IMR-90 (cell line): ENCODE measurements around the gene KDF1.

ENCODE experiments used
- BHLHE40 ChIP-seq: fragments of 150-350 bp; IDR thresholded peaks from 2 replicates; pipeline ENCODE4 v1.6.1; 2016; ENCODE audit warnings: mild to moderate bottlenecking, low read depth, low read length
- CEBPB ChIP-seq: IDR thresholded peaks from 2 replicates; pipeline ENCODE4 v1.6.1; 2012; ENCODE audit warnings: low read depth, low read length, improper control_type of control experiment
- FOS ChIP-seq: fragments of 150-350 bp; IDR thresholded peaks from 2 replicates; pipeline ENCODE4 v1.6.1; 2016; ENCODE audit warnings: low read depth, low read length
- MAFK ChIP-seq: IDR thresholded peaks from 2 replicates; pipeline ENCODE4 v1.6.1; 2012; ENCODE audit warnings: low read depth, low read length, improper control_type of control experiment
- NFE2L2 ChIP-seq: fragments of 150-350 bp; IDR thresholded peaks from 2 replicates; pipeline ENCODE4 v1.6.1; 2016; ENCODE audit warnings: low read depth, mild to moderate bottlenecking, low read length
- POLR2A ChIP-seq: IDR thresholded peaks from 2 replicates; pipeline ENCODE4 v1.6.1; 2012; ENCODE audit warnings: mild to moderate bottlenecking, low read depth, low read length
- RAD21 ChIP-seq: IDR thresholded peaks from 2 replicates; pipeline ENCODE4 v1.6.1; 2012; ENCODE audit warnings: low read length, improper control_type of control experiment
- RCOR1 ChIP-seq: IDR thresholded peaks from 2 replicates; pipeline ENCODE4 v1.6.1; 2012; ENCODE audit warnings: mild to moderate bottlenecking, low read length, improper control_type of control experiment; ENCODE audit not compliant: insufficient replicate concordance
- SMC3 ChIP-seq: fragments of 150-350 bp; IDR thresholded peaks from 2 replicates; pipeline ENCODE4 v1.6.1; 2016; ENCODE audit warnings: low read depth, mild to moderate bottlenecking, antibody characterized with exemption, low read length, moderate library complexity
- TF ChIP-seq, protein P1 (sequence below): conservative IDR thresholded peaks from 2 replicates; pipeline ENCODE4 v1.5.1; 2012; ENCODE audit warnings: mild to moderate bottlenecking, low read depth, low read length, improper control_type of control experiment
- TF ChIP-seq, protein P2 (sequence below): fragments of 150-350 bp; IDR thresholded peaks from 2 replicates; pipeline ENCODE4 v1.6.1; 2016; ENCODE audit warnings: low read depth, mild to moderate bottlenecking, low read length, moderate library complexity, borderline replicate concordance
- TF ChIP-seq, protein P3 (sequence below): fragments of 150-350 bp; IDR thresholded peaks from 2 replicates; pipeline ENCODE4 v1.6.1; 2017; ENCODE audit warnings: mild to moderate bottlenecking, antibody characterized with exemption, low read length, low read depth

DNA sequence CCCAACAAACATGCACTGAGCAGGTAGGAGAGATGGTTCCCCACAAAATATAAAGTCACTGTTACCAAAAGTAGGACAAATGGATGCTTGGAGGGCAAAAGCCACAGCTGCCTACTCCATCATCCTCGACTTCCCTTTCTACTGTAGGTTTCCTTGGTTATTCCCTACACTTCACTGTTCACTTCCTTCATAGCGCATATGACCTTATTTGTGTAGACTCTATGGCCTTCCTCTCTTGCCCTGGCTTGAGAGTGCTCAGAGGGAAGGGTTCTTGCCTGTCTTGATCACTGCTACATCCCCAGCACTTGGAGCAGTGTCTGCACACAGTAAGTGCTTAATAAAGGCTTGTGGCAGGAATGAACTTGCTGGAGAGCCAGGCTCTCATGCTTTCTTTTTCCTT is 18.6 kb upstream of the KDF1 start:
- TF ChIP-seq POLR2A (no peak), SMC3 (no peak), FOS (no peak), CEBPB (no peak), NFE2L2 (no peak), RAD21 (no peak), RCOR1 (no peak), MAFK (no peak), BHLHE40 (no peak)
- TF ChIP-seq, protein P1, sequence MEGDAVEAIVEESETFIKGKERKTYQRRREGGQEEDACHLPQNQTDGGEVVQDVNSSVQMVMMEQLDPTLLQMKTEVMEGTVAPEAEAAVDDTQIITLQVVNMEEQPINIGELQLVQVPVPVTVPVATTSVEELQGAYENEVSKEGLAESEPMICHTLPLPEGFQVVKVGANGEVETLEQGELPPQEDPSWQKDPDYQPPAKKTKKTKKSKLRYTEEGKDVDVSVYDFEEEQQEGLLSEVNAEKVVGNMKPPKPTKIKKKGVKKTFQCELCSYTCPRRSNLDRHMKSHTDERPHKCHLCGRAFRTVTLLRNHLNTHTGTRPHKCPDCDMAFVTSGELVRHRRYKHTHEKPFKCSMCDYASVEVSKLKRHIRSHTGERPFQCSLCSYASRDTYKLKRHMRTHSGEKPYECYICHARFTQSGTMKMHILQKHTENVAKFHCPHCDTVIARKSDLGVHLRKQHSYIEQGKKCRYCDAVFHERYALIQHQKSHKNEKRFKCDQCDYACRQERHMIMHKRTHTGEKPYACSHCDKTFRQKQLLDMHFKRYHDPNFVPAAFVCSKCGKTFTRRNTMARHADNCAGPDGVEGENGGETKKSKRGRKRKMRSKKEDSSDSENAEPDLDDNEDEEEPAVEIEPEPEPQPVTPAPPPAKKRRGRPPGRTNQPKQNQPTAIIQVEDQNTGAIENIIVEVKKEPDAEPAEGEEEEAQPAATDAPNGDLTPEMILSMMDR, result no peak
- TF ChIP-seq, protein P2, sequence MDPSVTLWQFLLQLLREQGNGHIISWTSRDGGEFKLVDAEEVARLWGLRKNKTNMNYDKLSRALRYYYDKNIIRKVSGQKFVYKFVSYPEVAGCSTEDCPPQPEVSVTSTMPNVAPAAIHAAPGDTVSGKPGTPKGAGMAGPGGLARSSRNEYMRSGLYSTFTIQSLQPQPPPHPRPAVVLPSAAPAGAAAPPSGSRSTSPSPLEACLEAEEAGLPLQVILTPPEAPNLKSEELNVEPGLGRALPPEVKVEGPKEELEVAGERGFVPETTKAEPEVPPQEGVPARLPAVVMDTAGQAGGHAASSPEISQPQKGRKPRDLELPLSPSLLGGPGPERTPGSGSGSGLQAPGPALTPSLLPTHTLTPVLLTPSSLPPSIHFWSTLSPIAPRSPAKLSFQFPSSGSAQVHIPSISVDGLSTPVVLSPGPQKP, result no peak
- TF ChIP-seq, protein P3, sequence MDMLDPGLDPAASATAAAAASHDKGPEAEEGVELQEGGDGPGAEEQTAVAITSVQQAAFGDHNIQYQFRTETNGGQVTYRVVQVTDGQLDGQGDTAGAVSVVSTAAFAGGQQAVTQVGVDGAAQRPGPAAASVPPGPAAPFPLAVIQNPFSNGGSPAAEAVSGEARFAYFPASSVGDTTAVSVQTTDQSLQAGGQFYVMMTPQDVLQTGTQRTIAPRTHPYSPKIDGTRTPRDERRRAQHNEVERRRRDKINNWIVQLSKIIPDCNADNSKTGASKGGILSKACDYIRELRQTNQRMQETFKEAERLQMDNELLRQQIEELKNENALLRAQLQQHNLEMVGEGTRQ, result no peak
